ENCODE results near the gene ABCC1. TPM values are rescaled to one million over a fixed set of nuclear protein-coding genes. Genes with fewer than 3 reads are reported as not detected.

ABCC1 gene
- total RNA-seq, 2 experiments from 2014 or later, result 42.9 to 44.8 TPM

DNA sequence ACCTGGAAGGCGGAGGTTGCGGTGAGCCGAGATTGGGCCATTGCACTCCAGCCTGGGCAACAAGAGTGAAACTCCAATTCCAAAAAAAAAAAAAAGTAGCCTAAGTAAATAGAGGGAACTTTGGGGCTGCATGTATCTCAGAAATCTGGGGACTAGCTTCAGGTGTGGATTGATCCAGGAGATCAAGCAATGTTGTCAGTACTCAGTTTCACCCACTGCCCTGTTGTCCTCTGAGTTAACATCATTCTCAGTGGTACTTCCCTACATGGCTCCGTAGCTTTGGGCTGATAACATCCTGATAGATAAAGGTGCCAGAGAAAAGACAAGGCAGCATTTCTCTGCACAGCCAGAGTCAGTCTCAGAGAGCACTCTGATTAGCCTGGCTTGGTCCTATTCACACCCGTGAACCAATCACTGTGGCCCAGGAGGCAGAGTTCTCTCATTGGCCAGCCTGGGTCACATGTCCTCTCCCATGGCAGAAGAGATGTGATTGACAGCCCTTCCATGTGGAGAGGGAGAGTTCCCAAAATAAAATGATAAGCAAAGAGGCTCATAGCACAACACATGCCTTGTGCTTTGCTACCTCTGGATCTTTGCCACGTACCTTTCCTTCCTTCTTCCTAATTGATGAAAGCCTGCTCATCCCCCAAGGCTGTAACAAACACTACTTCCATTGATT, 99.6 kb downstream of the ABCC1 start:
- POLR2A ChIA-PET, result no interaction called here
- CTCF ChIA-PET, result no interaction called here

GRCh38 chr16:16050106-16050505, 100.7 kb downstream of the ABCC1 start:
- Mint-ChIP-seq H3K27ac (no peak overlapping the region), H3K4me3 (no peak overlapping the region), H3K36me3 (ENCODE audit: low read depth) (peaks cover 89% of the 10 kb centered on the region), H3K4me1 (ENCODE audit: low read depth) (peaks cover 6% of the 10 kb centered on the region), H3K27me3 (no peaks in the 10 kb centered on the region), H3K9me3 (no peaks in the 10 kb centered on the region)
- ATAC-seq (ENCODE audit: poor library complexity) (no peak), DNase-seq (no peak)
- no peaks in the 10 kb centered on the region for H3K27me3 ChIP-seq (ENCODE audit: control insufficient read depth in 1 of 2, insufficient read depth in 2 of 2, low read length in 2 of 2)
- H3K4me1 ChIP-seq (ENCODE audit: insufficient read depth, low read length), result peaks cover 2% of the 10 kb centered on the region
- H3K4me3 ChIP-seq (ENCODE audit: low read length), result no peak overlapping the region
- POLR2A ChIA-PET, result no interaction called here
- peaks cover 92% of the 10 kb centered on the region for H3K36me3 ChIP-seq (ENCODE audit: insufficient read depth, low read length)
- no peak overlapping the region for H3K27ac ChIP-seq (ENCODE audit: low read depth in 1 of 2, low read length in 2 of 2)
- intact Hi-C loops (cut with DNase I, micrococcal nuclease), result no loop called here
- CTCF ChIA-PET, result interaction anchor here (1.0 kb wide), 1 partner anchor 95 kb away, joined by 3 read pairs; no protein-coding TSS in a partner anchor
- no peak for TF ChIP-seq CTCF (IDR thresholded peaks at IDR 0.05)
- no peaks in the 10 kb centered on the region for H3K9me3 ChIP-seq (ENCODE audit: control insufficient read depth in 1 of 2, insufficient read depth in 1 of 2, low read length in 2 of 2)

More for the DNA sequence above, 99.6 kb downstream of the ABCC1 start:
- H3K27me3 ChIP-seq (ENCODE audit: control insufficient read depth in 1 of 2, insufficient read depth in 2 of 2, low read length in 2 of 2), result no peaks in the 10 kb centered on the region
- ATAC-seq (ENCODE audit: poor library complexity), result no peak
- peaks cover 13% of the 10 kb centered on the region for H3K4me1 ChIP-seq (ENCODE audit: insufficient read depth, low read length)
- no peak overlapping the region for H3K27ac Mint-ChIP-seq
- H3K4me1 Mint-ChIP-seq (ENCODE audit: low read depth), result peaks cover 6% of the 10 kb centered on the region
- H3K9me3 Mint-ChIP-seq, result no peaks in the 10 kb centered on the region
- peaks cover 93% of the 10 kb centered on the region for H3K36me3 ChIP-seq (ENCODE audit: insufficient read depth, low read length)
- DNase-seq, result no peak
- TF ChIP-seq CTCF (IDR thresholded peaks at IDR 0.05), result no peak
- no peaks in the 10 kb centered on the region for H3K9me3 ChIP-seq (ENCODE audit: control insufficient read depth in 1 of 2, insufficient read depth in 1 of 2, low read length in 2 of 2)
- no peaks in the 10 kb centered on the region for H3K27me3 Mint-ChIP-seq
- H3K4me3 Mint-ChIP-seq, result no peak overlapping the region
- no peak overlapping the region for H3K27ac ChIP-seq (ENCODE audit: low read depth in 1 of 2, low read length in 2 of 2)
- H3K36me3 Mint-ChIP-seq (ENCODE audit: low read depth), result peaks cover 89% of the 10 kb centered on the region
- intact Hi-C loops (cut with DNase I, micrococcal nuclease), result no loop called here
- no peak overlapping the region for H3K4me3 ChIP-seq (ENCODE audit: low read length)

DNA sequence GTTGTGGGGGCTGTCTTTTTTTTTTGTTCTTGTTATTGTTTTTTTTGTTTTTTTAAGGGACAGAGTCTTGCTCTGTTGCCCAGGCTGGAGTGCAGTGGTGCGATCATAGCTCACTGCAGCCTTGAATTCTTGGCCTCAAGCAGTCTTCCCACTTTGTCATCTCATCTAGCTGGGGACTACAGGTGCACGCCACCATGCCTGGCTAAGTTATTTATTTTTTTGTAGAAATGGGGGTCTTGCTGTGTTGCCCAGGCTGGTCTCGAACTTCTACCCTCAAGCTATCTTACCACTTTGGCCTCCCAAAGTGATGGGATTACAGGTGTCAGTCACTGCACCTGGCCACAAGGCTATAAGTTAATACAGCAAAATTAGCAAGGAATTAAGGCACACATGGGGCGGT, 101.7 kb downstream of the ABCC1 start:
- POLR2A ChIA-PET, result no interaction called here
- no peak overlapping the region for H3K4me3 ChIP-seq (ENCODE audit: low read length)
- no peaks in the 10 kb centered on the region for H3K4me1 ChIP-seq (ENCODE audit: insufficient read depth, low read length)
- ATAC-seq (ENCODE audit: poor library complexity) (no peak), DNase-seq (no peak)
- Mint-ChIP-seq H3K4me1 (ENCODE audit: low read depth) (no peaks in the 10 kb centered on the region), H3K9me3 (no peaks in the 10 kb centered on the region), H3K27ac (no peak overlapping the region), H3K27me3 (no peaks in the 10 kb centered on the region), H3K36me3 (ENCODE audit: low read depth) (peaks cover 90% of the 10 kb centered on the region), H3K4me3 (no peak overlapping the region)
- no peak for TF ChIP-seq CTCF (IDR thresholded peaks at IDR 0.05)
- H3K9me3 ChIP-seq (ENCODE audit: control insufficient read depth in 1 of 2, insufficient read depth in 1 of 2, low read length in 2 of 2), result no peaks in the 10 kb centered on the region
- intact Hi-C loops (cut with DNase I, micrococcal nuclease), result no loop called here
- H3K27me3 ChIP-seq (ENCODE audit: control insufficient read depth in 1 of 2, insufficient read depth in 2 of 2, low read length in 2 of 2), result no peaks in the 10 kb centered on the region
- H3K27ac ChIP-seq (ENCODE audit: low read depth in 1 of 2, low read length in 2 of 2), result no peak overlapping the region
- CTCF ChIA-PET, result no interaction called here
- H3K36me3 ChIP-seq (ENCODE audit: insufficient read depth, low read length), result peaks cover 89% of the 10 kb centered on the region

All from CD4-positive, alpha-beta T cell (primary cell).